ENCODE results near the gene CD274. TPM values are rescaled to one million over a fixed set of nuclear protein-coding genes. Genes with fewer than 3 reads are reported as not detected.

Gene CD274
- polyA plus RNA-seq, 2 donors: 0.62 to 0.98 TPM

DNA sequence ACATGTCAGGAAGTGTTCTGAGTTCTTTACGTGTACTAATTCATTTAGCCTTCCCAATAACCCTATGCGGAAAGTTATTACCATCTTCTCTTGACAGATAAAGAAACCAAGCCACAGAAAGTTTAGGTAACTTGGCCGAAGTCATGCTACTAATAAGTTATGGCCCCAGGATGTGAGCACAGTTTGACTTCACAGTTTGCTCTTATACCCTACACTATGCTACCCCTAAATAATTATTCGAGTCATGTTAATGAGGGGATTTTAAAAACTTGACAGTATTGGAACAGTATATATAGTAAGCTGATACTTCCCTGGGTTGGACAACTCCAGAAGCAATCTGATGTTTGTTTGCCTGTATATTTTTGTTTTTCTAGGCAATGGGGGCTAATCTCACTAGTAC is 30.6 kb downstream of the CD274 start:
- H3K36me3 ChIP-seq (ENCODE audit: control insufficient read depth in 2 of 2, insufficient read depth in 2 of 2, low read length in 1 of 2): no peaks in the 10 kb centered on the region
- peaks cover 0 to 4% of the 10 kb centered on the region in 2 donors for H3K9me3 ChIP-seq (ENCODE audit: control insufficient read depth in 2 of 2, insufficient read depth in 1 of 2, low read depth in 1 of 2, low read length in 1 of 2)
- no peak overlapping the region for H3K4me3 ChIP-seq (ENCODE audit: low read depth in 1 of 2, low read length in 2 of 2)
- H3K27ac ChIP-seq (ENCODE audit: low read depth in 2 of 2, low read length in 1 of 2): no peak overlapping the region
- H3K27me3 ChIP-seq (ENCODE audit: control insufficient read depth in 1 of 2, insufficient read depth in 2 of 2, low read length in 2 of 2): no peaks in the 10 kb centered on the region
- WGBS, 2 donors: 89% methylated on average over 4 of the region's 4 CpGs
- H3K4me1 ChIP-seq (ENCODE audit: control insufficient read depth in 2 of 2, insufficient read depth in 2 of 2, low read length in 1 of 2): no peaks in the 10 kb centered on the region

DNA sequence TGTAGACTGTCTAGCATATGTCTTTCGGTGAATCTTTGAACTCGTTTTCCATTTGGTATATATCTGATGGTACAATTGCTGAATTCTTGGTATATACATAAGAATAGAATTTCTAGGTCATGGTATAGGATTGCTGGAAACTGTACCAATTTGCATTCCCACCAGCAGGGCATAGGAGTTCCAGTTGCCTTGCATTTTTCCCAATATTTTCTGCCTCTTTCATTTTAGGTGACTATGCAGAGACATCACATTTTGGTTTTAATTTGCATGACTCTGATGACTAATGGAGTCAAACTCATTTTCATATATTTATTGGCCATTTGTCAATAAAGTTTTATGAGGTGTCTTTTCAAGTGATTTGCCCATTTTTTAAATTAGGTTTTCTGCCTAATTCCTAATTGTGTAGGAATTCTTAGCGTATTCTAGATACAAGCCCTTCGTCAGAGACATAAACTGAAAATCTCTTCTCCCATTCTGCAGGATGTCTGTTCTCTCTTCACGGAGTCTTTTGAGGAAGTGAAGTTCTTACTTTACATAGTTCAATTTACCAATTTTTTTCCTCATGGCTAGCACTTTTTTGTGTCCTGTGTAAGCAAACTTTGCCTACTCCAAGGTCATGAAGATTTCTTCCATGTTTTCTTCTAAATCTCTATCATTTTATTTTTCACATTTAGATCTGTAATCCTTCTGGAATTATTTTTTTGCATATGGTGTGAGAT is 31.1 kb downstream of the CD274 start:
- Histone ChIP-seq H3K27ac (ENCODE audit: low read depth in 2 of 2, low read length in 1 of 2) (no peak overlapping the region), H3K4me3 (ENCODE audit: low read depth in 1 of 2, low read length in 2 of 2) (no peak overlapping the region), H3K36me3 (ENCODE audit: control insufficient read depth in 2 of 2, insufficient read depth in 2 of 2, low read length in 1 of 2) (no peaks in the 10 kb centered on the region), H3K27me3 (ENCODE audit: control insufficient read depth in 1 of 2, insufficient read depth in 2 of 2, low read length in 2 of 2) (no peaks in the 10 kb centered on the region), H3K9me3 (ENCODE audit: control insufficient read depth in 2 of 2, insufficient read depth in 1 of 2, low read depth in 1 of 2, low read length in 1 of 2) (peaks cover 0 to 4% of the 10 kb centered on the region in 2 donors), H3K4me1 (ENCODE audit: control insufficient read depth in 2 of 2, insufficient read depth in 2 of 2, low read length in 1 of 2) (no peaks in the 10 kb centered on the region)
- 90 to 92% methylated on average over 5 of the region's 5 CpGs for WGBS, 2 donors

DNA sequence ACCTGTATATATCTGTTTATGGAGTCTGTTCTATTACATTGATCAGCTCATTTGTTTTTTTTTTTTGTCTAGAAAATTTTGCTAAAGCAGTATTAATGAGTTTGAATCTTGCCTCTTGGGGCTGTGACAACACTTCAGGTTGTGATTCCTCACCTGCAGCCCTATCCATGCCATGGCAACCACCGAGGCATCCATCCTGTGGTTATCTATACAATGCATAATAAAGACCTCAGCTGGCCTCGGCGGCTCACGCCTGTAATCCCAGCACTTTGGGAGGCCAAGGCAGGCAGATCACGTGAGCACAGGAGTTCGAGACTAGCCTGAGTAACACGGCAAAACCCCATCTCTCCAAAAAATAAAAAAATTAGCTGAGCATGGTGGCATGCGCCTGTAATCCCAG is 31.9 kb downstream of the CD274 start:
- WGBS, 2 donors: 86 to 91% methylated on average over 8 of the region's 8 CpGs
- Histone ChIP-seq H3K9me3 (ENCODE audit: control insufficient read depth in 2 of 2, insufficient read depth in 1 of 2, low read depth in 1 of 2, low read length in 1 of 2) (peaks cover 0 to 4% of the 10 kb centered on the region in 2 donors), H3K4me3 (ENCODE audit: low read depth in 1 of 2, low read length in 2 of 2) (no peak overlapping the region), H3K27me3 (ENCODE audit: control insufficient read depth in 1 of 2, insufficient read depth in 2 of 2, low read length in 2 of 2) (no peaks in the 10 kb centered on the region), H3K36me3 (ENCODE audit: control insufficient read depth in 2 of 2, insufficient read depth in 2 of 2, low read length in 1 of 2) (no peaks in the 10 kb centered on the region), H3K27ac (ENCODE audit: low read depth in 2 of 2, low read length in 1 of 2) (no peak overlapping the region), H3K4me1 (ENCODE audit: control insufficient read depth in 2 of 2, insufficient read depth in 2 of 2, low read length in 1 of 2) (no peaks in the 10 kb centered on the region)

DNA sequence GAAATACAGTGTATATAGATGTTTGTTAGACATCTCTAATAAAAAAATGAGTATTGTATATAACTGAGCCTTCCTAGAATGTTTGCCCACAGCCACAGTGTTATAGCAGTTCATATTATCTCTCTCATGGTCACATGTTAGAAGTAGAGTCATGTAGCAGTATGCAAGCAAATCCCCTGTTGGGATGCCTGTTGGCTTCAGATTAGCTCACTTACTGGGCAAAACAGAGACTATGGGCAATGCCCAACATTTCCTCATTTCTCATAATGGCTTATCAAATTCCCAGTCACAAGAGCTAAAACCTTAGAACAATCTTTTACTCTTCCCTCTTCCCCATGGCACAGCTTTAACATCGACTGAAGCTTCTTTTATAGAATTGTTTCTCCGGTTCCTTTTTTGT is 33.0 kb downstream of the CD274 start:
- 67 to 93% methylated on average over 2 of the region's 2 CpGs for WGBS, 2 donors
- no peak overlapping the region for H3K4me3 ChIP-seq (ENCODE audit: low read depth in 1 of 2, low read length in 2 of 2)

DNA sequence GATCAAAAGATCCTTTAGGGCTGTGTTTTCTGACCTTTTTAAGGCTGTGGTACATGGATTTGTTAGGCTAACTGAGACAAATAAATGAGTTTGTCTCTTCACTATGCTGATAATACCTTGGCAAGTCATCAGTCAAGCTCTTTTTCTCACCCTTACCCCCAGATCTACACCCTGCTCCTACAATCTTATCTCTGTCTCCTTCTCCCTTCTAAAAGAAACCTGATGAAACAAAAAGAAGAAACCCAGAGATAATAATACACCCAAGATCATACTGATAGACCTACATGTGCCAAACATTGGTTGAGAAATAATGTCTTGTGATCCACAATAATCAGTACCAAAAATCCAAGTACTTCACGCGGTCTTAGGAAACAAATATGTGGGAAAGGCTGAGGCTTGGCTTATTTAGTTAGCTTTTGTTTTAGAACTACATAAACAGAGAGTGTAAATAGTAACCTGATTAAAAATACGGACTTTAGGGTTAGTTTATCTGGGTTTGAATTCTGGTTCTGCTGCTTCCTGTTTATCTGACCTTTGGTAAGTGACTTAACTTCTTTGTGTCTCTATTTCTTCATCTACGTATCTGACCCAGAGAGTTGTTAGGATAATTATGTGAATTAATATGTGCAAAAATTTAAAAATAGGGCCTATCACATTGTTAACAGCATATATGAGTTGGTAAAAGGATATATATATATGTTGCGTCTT is 35.2 kb downstream of the CD274 start:
- no peaks in the 10 kb centered on the region for H3K27me3 ChIP-seq (ENCODE audit: control insufficient read depth in 1 of 2, insufficient read depth in 2 of 2, low read length in 2 of 2)
- no peaks in the 10 kb centered on the region for H3K9me3 ChIP-seq (ENCODE audit: control insufficient read depth in 2 of 2, insufficient read depth in 1 of 2, low read depth in 1 of 2, low read length in 1 of 2)
- no peaks in the 10 kb centered on the region for H3K4me1 ChIP-seq (ENCODE audit: control insufficient read depth in 2 of 2, insufficient read depth in 2 of 2, low read length in 1 of 2)
- H3K4me3 ChIP-seq (ENCODE audit: low read depth in 1 of 2, low read length in 2 of 2): no peak overlapping the region
- no peaks in the 10 kb centered on the region for H3K36me3 ChIP-seq (ENCODE audit: control insufficient read depth in 2 of 2, insufficient read depth in 2 of 2, low read length in 1 of 2)
- 75 to 89% methylated on average over 5 of the region's 5 CpGs for WGBS, 2 donors
- H3K27ac ChIP-seq (ENCODE audit: low read depth in 2 of 2, low read length in 1 of 2): no peak overlapping the region

More for the DNA sequence above, 33.0 kb downstream of the CD274 start:
- Histone ChIP-seq H3K36me3 (ENCODE audit: control insufficient read depth in 2 of 2, insufficient read depth in 2 of 2, low read length in 1 of 2) (no peaks in the 10 kb centered on the region), H3K4me1 (ENCODE audit: control insufficient read depth in 2 of 2, insufficient read depth in 2 of 2, low read length in 1 of 2) (no peaks in the 10 kb centered on the region), H3K9me3 (ENCODE audit: control insufficient read depth in 2 of 2, insufficient read depth in 1 of 2, low read depth in 1 of 2, low read length in 1 of 2) (no peaks in the 10 kb centered on the region), H3K27me3 (ENCODE audit: control insufficient read depth in 1 of 2, insufficient read depth in 2 of 2, low read length in 2 of 2) (no peaks in the 10 kb centered on the region), H3K27ac (ENCODE audit: low read depth in 2 of 2, low read length in 1 of 2) (no peak overlapping the region)

DNA sequence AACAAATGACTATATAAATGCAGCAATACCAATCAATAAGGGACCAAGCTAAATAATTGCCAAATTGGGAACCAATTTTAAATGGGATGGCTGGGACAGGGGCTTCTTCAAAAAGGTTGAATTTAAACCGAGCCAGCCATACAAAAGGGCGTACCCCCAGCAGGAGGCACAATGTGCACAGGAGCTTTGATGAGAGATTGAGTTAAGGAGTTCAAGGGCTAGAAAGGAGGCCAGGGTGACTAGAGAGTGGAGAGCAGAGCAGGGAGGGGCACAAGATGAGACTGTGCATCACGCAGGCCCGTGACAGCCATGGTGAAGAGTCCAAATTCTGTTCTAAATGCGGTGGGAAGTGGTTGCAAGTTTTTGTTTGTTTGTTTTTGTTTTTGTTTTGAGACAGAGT is 36.6 kb downstream of the CD274 start:
- Histone ChIP-seq H3K4me3 (ENCODE audit: low read depth in 1 of 2, low read length in 2 of 2) (no peak overlapping the region), H3K36me3 (ENCODE audit: control insufficient read depth in 2 of 2, insufficient read depth in 2 of 2, low read length in 1 of 2) (no peaks in the 10 kb centered on the region), H3K27ac (ENCODE audit: low read depth in 2 of 2, low read length in 1 of 2) (no peak overlapping the region), H3K4me1 (ENCODE audit: control insufficient read depth in 2 of 2, insufficient read depth in 2 of 2, low read length in 1 of 2) (no peaks in the 10 kb centered on the region), H3K9me3 (ENCODE audit: control insufficient read depth in 2 of 2, insufficient read depth in 1 of 2, low read depth in 1 of 2, low read length in 1 of 2) (no peaks in the 10 kb centered on the region), H3K27me3 (ENCODE audit: control insufficient read depth in 1 of 2, insufficient read depth in 2 of 2, low read length in 2 of 2) (no peaks in the 10 kb centered on the region)
- 88 to 95% methylated on average over 5 of the region's 5 CpGs for WGBS, 2 donors

DNA sequence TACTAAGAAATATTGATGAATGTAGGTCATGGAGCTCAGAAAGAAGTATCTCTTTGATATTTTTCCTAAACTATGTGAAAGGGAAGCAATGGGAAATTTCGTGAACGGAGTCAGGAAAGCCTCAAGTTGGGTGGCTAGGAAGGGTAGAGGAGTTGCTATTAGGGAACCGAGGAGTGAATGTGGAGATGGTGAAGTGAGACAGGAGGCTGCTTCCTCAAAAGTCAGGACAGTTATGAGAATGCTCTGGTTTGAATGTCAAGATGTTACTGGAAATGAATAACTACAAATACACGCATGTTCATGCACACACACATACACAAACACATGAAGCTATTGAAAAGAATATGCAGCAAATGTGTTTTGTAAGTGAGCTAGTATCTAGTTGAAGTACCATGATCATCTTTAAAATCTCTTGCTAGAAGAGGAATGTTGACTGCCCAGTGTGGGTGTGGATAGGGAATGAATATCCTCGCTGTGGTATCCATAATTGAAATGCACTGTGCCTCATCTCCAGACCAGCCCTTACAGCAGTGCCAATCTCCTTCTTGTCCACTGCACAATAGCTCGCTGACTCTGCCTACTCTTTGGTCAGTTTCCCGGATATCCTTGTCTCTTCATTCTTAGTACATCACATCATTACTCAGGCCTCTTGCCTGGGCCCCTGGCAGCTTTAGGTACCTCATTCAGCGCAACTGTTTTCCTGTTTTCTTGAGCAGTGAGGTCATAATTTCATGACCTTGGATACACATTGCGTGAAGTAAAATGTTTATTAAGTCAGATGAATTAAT is 38.1 kb downstream of the CD274 start:
- Histone ChIP-seq H3K27ac (ENCODE audit: low read depth in 2 of 2, low read length in 1 of 2) (no peak overlapping the region), H3K9me3 (ENCODE audit: control insufficient read depth in 2 of 2, insufficient read depth in 1 of 2, low read depth in 1 of 2, low read length in 1 of 2) (no peaks in the 10 kb centered on the region), H3K4me1 (ENCODE audit: control insufficient read depth in 2 of 2, insufficient read depth in 2 of 2, low read length in 1 of 2) (no peaks in the 10 kb centered on the region), H3K4me3 (ENCODE audit: low read depth in 1 of 2, low read length in 2 of 2) (no peak overlapping the region), H3K27me3 (ENCODE audit: control insufficient read depth in 1 of 2, insufficient read depth in 2 of 2, low read length in 2 of 2) (no peaks in the 10 kb centered on the region), H3K36me3 (ENCODE audit: control insufficient read depth in 2 of 2, insufficient read depth in 2 of 2, low read length in 1 of 2) (no peaks in the 10 kb centered on the region)
- WGBS, 2 donors: 82 to 83% methylated on average over 9 of the region's 9 CpGs

DNA sequence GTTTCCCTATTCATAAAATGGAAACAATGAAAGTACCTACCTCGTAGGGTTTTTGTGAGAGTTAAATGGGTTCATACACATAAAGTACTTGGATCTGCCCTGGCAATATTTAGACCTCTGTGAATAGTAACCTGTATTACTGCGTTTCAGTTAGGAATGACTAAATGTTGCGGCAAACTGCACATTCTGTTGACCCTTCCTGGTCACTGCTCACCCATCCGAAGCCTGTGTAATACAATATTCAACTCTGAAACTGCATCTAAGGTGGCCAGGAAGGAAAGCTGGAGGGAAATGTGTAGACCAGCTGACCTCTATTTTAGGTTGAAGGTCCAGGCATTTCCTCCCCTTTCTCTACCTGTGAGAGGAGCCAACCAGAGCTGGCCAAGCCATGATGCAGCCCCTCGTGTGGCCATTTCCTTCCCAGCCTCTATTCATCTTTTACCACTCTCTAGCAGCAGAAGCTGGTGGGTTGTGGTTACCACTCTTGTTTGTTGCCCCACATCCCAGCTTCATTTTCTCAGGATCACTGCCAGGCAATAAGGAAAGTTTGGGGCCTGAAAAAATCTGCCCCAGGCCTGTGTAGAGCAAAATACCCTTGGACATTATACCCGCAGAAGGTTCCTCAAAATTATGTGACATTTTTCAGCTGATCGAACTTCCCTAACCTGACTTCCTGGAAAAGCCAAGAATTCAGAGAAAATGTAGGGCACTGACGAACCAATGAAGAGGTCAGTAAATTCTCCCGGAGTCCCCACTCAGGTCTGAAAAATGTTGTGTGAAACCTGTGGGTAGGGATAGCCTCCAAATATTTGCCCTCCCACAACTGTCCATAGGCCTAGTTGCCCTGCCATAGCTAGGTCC is 39.5 kb downstream of the CD274 start:
- Histone ChIP-seq H3K4me1 (ENCODE audit: control insufficient read depth in 2 of 2, insufficient read depth in 2 of 2, low read length in 1 of 2) (peaks cover 0 to 5% of the 10 kb centered on the region in 2 donors), H3K27ac (ENCODE audit: low read depth in 2 of 2, low read length in 1 of 2) (no peak overlapping the region), H3K9me3 (ENCODE audit: control insufficient read depth in 2 of 2, insufficient read depth in 1 of 2, low read depth in 1 of 2, low read length in 1 of 2) (no peaks in the 10 kb centered on the region), H3K27me3 (ENCODE audit: control insufficient read depth in 1 of 2, insufficient read depth in 2 of 2, low read length in 2 of 2) (no peaks in the 10 kb centered on the region), H3K36me3 (ENCODE audit: control insufficient read depth in 2 of 2, insufficient read depth in 2 of 2, low read length in 1 of 2) (no peaks in the 10 kb centered on the region), H3K4me3 (ENCODE audit: low read depth in 1 of 2, low read length in 2 of 2) (no peak overlapping the region)
- 84 to 88% methylated on average over 9 of the region's 9 CpGs for WGBS, 2 donors
